Activated T-cell treated with anti-CD3 and anti-CD28 coated beads, Interleukin-2, amount 50 U/mL, for 48 hours (primary cell): ENCODE data around the gene L2HGDH.

Source experiments
- DNase-seq, 2 experiments: peaks; one replicate each; pipeline ENCODE4 v3.0.0-alpha.2; 2020

The L2HGDH gene

GRCh38 chr14:50225067-50225973 lies 86.7 kb downstream of the L2HGDH start:
- no peak for DNase-seq

- no peak for DNase-seq
These were observed 89.9 kb downstream of the L2HGDH start for GRCh38 chr14:50222055-50222613.

GRCh38 chr14:50218501-50218900 lies 93.5 kb downstream of the L2HGDH start:
- DNase-seq = no peak

GRCh38 chr14:50215416-50215815 lies 96.6 kb downstream of the L2HGDH start:
- no peak for DNase-seq

GRCh38 chr14:50213795-50214194 lies 98.2 kb downstream of the L2HGDH start:
- DNase-seq = no peak

GRCh38 chr14:50212726-50213125 lies 99.3 kb downstream of the L2HGDH start:
- DNase-seq = no peak

GRCh38 chr14:50210074-50210473 lies 102.0 kb downstream of the L2HGDH start:
- DNase-seq = no peak

GRCh38 chr14:50198499-50198898 lies 113.5 kb downstream of the L2HGDH start:
- no peak for DNase-seq

GRCh38 chr14:50191499-50191898 lies 120.5 kb downstream of the L2HGDH start:
- no peak for DNase-seq
